Measurements from ENCODE around the gene TSEN15. TPM values are rescaled to one million over a fixed set of nuclear protein-coding genes. Genes with fewer than 3 reads are reported as not detected.

TSEN15 gene
- total and polyA plus RNA-seq, 9 of the 15 experiments (the other 6 are each of a cell fraction or from before 2014, with no cell fraction given): 25.6 to 121 (median 91.3) TPM

DNA sequence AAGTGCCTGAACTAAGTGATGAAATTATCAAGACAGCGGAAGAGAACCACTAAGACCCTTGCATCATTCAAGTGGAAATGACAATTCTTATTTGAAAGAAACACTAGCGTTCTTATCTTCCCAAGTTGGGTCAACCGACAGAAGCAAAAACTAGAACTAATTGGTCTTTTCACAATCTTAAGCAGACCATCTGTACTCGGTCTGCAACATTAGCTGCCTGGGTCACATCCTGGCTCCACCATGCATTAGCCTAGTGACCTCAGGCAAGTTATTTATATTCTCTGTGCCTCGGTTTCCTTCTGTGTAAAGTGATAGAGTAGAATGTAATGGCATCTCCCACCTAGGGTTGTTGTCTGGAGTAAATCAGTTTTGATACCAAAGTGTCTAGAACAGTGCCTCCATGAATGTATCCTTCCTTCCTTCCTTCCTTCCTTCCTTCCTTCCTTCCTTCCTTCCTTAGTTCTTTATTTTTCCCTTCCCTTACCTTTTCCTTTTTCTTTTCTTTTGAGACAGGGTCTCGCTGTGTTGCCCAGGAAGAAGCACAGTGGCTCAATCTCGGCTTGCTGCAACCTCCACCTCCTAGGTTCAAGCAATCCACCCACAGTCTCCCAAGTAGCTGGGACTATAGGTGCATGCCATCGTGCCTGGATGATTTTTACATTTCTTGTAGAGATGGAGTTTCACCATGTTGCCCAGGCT is 20.0 kb upstream of the TSEN15 start (continued):
- TF ChIP-seq, protein P1, sequence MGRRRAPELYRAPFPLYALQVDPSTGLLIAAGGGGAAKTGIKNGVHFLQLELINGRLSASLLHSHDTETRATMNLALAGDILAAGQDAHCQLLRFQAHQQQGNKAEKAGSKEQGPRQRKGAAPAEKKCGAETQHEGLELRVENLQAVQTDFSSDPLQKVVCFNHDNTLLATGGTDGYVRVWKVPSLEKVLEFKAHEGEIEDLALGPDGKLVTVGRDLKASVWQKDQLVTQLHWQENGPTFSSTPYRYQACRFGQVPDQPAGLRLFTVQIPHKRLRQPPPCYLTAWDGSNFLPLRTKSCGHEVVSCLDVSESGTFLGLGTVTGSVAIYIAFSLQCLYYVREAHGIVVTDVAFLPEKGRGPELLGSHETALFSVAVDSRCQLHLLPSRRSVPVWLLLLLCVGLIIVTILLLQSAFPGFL (CRISPR knock-in tag; IDR thresholded peaks at IDR 0.05): no peak
- TF ChIP-seq MCM2 (IDR thresholded peaks at IDR 0.05; ENCODE audit: low read depth) (no peak), FUS (optimal IDR thresholded peaks at IDR 0.05; ENCODE audit: low read depth, low read length) (no peak), PML (IDR thresholded peaks at IDR 0.05; ENCODE audit: low read length) (peak; percentile 96), MYNN (IDR thresholded peaks at IDR 0.05) (peak; percentile 52; the same call in 1 of the 2 replicates), MYNN (CRISPR knock-in tag; IDR thresholded peaks at IDR 0.05) (no peak), KDM4B (IDR thresholded peaks at IDR 0.05; ENCODE audit: borderline replicate concordance in 2 of 2, low read depth in 1 of 2) (no peak), ZNF507 (tag; conservative IDR thresholded peaks at IDR 0.05) (no peak), SNRNP70 (optimal IDR thresholded peaks at IDR 0.05; ENCODE audit: low read depth, low read length) (no peak), HDAC2 (IDR thresholded peaks at IDR 0.05) (peak; percentile 81), ZNF57 (CRISPR knock-in tag; IDR thresholded peaks at IDR 0.05) (0 out of 2 replicates have a peak, but pooled peaks have one; percentile 24), ETV1 (tag; conservative IDR thresholded peaks at IDR 0.05; ENCODE audit: low read depth) (peak; percentile 95), FOXK2 (conservative IDR thresholded peaks at IDR 0.05 in 1 of 2, IDR thresholded peaks at IDR 0.05 in 1 of 2; ENCODE audit: low read depth in 2 of 2) (peak; percentile 61 to 62; a peak in 3 of 4 replicates), CBFA2T2 (conservative IDR thresholded peaks at IDR 0.05) (peak; percentile 93)
- TF ChIP-seq, protein P2, sequence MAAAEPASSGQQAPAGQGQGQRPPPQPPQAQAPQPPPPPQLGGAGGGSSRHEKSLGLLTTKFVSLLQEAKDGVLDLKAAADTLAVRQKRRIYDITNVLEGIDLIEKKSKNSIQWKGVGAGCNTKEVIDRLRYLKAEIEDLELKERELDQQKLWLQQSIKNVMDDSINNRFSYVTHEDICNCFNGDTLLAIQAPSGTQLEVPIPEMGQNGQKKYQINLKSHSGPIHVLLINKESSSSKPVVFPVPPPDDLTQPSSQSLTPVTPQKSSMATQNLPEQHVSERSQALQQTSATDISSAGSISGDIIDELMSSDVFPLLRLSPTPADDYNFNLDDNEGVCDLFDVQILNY (CRISPR knock-in tag; IDR thresholded peaks at IDR 0.05): peak; percentile 24; the same call in 1 of the 2 replicates
- TF ChIP-seq, protein P3, sequence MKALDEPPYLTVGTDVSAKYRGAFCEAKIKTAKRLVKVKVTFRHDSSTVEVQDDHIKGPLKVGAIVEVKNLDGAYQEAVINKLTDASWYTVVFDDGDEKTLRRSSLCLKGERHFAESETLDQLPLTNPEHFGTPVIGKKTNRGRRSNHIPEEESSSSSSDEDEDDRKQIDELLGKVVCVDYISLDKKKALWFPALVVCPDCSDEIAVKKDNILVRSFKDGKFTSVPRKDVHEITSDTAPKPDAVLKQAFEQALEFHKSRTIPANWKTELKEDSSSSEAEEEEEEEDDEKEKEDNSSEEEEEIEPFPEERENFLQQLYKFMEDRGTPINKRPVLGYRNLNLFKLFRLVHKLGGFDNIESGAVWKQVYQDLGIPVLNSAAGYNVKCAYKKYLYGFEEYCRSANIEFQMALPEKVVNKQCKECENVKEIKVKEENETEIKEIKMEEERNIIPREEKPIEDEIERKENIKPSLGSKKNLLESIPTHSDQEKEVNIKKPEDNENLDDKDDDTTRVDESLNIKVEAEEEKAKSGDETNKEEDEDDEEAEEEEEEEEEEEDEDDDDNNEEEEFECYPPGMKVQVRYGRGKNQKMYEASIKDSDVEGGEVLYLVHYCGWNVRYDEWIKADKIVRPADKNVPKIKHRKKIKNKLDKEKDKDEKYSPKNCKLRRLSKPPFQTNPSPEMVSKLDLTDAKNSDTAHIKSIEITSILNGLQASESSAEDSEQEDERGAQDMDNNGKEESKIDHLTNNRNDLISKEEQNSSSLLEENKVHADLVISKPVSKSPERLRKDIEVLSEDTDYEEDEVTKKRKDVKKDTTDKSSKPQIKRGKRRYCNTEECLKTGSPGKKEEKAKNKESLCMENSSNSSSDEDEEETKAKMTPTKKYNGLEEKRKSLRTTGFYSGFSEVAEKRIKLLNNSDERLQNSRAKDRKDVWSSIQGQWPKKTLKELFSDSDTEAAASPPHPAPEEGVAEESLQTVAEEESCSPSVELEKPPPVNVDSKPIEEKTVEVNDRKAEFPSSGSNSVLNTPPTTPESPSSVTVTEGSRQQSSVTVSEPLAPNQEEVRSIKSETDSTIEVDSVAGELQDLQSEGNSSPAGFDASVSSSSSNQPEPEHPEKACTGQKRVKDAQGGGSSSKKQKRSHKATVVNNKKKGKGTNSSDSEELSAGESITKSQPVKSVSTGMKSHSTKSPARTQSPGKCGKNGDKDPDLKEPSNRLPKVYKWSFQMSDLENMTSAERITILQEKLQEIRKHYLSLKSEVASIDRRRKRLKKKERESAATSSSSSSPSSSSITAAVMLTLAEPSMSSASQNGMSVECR (CRISPR knock-in tag; IDR thresholded peaks at IDR 0.05): no peak
- TF ChIP-seq, protein P4, sequence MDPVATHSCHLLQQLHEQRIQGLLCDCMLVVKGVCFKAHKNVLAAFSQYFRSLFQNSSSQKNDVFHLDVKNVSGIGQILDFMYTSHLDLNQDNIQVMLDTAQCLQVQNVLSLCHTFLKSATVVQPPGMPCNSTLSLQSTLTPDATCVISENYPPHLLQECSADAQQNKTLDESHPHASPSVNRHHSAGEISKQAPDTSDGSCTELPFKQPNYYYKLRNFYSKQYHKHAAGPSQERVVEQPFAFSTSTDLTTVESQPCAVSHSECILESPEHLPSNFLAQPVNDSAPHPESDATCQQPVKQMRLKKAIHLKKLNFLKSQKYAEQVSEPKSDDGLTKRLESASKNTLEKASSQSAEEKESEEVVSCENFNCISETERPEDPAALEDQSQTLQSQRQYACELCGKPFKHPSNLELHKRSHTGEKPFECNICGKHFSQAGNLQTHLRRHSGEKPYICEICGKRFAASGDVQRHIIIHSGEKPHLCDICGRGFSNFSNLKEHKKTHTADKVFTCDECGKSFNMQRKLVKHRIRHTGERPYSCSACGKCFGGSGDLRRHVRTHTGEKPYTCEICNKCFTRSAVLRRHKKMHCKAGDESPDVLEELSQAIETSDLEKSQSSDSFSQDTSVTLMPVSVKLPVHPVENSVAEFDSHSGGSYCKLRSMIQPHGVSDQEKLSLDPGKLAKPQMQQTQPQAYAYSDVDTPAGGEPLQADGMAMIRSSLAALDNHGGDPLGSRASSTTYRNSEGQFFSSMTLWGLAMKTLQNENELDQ (CRISPR knock-in tag; IDR thresholded peaks at IDR 0.05; ENCODE audit: borderline replicate concordance): no peak
- TF ChIP-seq, protein P5, sequence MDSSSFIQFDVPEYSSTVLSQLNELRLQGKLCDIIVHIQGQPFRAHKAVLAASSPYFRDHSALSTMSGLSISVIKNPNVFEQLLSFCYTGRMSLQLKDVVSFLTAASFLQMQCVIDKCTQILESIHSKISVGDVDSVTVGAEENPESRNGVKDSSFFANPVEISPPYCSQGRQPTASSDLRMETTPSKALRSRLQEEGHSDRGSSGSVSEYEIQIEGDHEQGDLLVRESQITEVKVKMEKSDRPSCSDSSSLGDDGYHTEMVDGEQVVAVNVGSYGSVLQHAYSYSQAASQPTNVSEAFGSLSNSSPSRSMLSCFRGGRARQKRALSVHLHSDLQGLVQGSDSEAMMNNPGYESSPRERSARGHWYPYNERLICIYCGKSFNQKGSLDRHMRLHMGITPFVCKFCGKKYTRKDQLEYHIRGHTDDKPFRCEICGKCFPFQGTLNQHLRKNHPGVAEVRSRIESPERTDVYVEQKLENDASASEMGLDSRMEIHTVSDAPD (CRISPR knock-in tag; IDR thresholded peaks at IDR 0.05): no peak

Measured in K562 (cell line).